ENCODE data around the gene ASAP2.

ASAP2 gene

GRCh38 chr2:9231291-9232165, 24.9 kb downstream of the ASAP2 start:
- no peak overlapping the region for H3K4me3 ChIP-seq (ENCODE audit: low read length)
- no peak for DNase-seq (ENCODE audit: low read depth)
- TF ChIP-seq CTCF (conservative IDR thresholded peaks at IDR 0.05; ENCODE audit: low read length) = no peak

DNA sequence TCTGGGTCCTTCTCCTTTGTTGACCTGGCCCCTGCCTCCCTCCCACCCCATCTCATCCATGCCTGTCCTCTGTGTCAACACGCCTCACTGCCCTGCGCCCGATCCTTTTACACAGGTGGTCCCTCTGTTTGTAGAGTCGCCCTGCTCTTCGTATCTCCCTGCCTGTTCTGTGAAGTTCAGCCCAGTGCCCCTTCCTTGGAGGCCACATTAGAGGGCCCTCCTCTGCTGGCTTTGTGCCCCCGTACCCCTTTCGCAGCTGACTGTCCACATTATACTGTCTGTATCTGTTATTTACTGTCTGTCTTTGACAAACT, 25.5 kb downstream of the ASAP2 start:
- no peak for DNase-seq (ENCODE audit: low read depth)

GRCh38 chr2:9232886-9233285, 26.3 kb downstream of the ASAP2 start:
- no peak overlapping the region for H3K4me3 ChIP-seq (ENCODE audit: low read length)
- TF ChIP-seq CTCF (conservative IDR thresholded peaks at IDR 0.05; ENCODE audit: low read length) = no peak
- DNase-seq (ENCODE audit: low read depth) = no peak

More for the DNA sequence above, 25.5 kb downstream of the ASAP2 start:
- no peak overlapping the region for H3K4me3 ChIP-seq (ENCODE audit: low read length)
- no peak for TF ChIP-seq CTCF (conservative IDR thresholded peaks at IDR 0.05; ENCODE audit: low read length)

GRCh38 chr2:9234680-9235146, 28.1 kb downstream of the ASAP2 start:
- no peak for TF ChIP-seq CTCF (conservative IDR thresholded peaks at IDR 0.05; ENCODE audit: low read length)
- peak; percentile 82 for DNase-seq (ENCODE audit: low read depth)
- no peak overlapping the region for H3K4me3 ChIP-seq (ENCODE audit: low read length)

- H3K4me3 ChIP-seq (ENCODE audit: low read length) = no peak overlapping the region
- peak; percentile 71 for DNase-seq (ENCODE audit: low read depth)
- no peak for TF ChIP-seq CTCF (conservative IDR thresholded peaks at IDR 0.05; ENCODE audit: low read length)
Observed at GRCh38 chr2:9235147-9236044, 28.8 kb downstream of the ASAP2 start.

GRCh38 chr2:9236045-9236344, 29.4 kb downstream of the ASAP2 start:
- no peak for DNase-seq (ENCODE audit: low read depth)
- H3K4me3 ChIP-seq (ENCODE audit: low read length) = no peak overlapping the region
- no peak for TF ChIP-seq CTCF (conservative IDR thresholded peaks at IDR 0.05; ENCODE audit: low read length)

All from AG10803 (cell line).